Body of pancreas (tissue), 4 donors: ENCODE data around the gene VAX1. TPM values are rescaled to one million over a fixed set of nuclear protein-coding genes. Genes with fewer than 3 reads are reported as not detected.

Experiments
- ATAC-seq: fragments of 150-250 bp; one replicate; pipeline ENCODE4 v1.9.1; 2016
- DNase-seq, 4 donors: peaks; one replicate each; pipeline ENCODE4 v3.0.0-alpha.2; 2019
- H3K27ac ChIP-seq, 4 donors: fragments of 200-600 bp; sonication (generic); 1 replicate in 3 of 4; 2 replicates in 1 of 4; pipeline versions ENCODE4 v1.5.1 to v1.6.1; 2016 to 2019; ENCODE audit warnings: mild to moderate bottlenecking in 1 of 4, mixed read lengths in 1 of 4, moderate library complexity in 1 of 4
- H3K27me3 ChIP-seq, 2 donors: fragments of 200-600 bp; sonication (generic); one replicate each; pipeline ENCODE4 v1.6.0; 2016; ENCODE audit warnings: mild to moderate bottlenecking in 1 of 2
- H3K36me3 ChIP-seq, 2 donors: fragments of 200-600 bp; sonication (generic); replicated peaks in 1 of 2; 2 replicates each; pipeline ENCODE4 v1.5.1; 2016; ENCODE audit warnings: low read depth in 2 of 2; ENCODE audit not compliant: insufficient read depth in 1 of 2
- H3K4me1 ChIP-seq: fragments of 200-600 bp; sonication (generic); one replicate; pipeline ENCODE4 v1.6.0; 2016
- H3K4me3 ChIP-seq, 2 donors: fragments of 200-600 bp; sonication (generic); 1 replicate in 1 of 2; 2 replicates in 1 of 2; pipeline ENCODE4 v1.5.1; 2016 to 2019
- H3K9me3 ChIP-seq, 3 donors: fragments of 200-600 bp; sonication (generic); 1 replicate in 2 of 3; 2 replicates in 1 of 3; pipeline ENCODE4 v1.5.1; 2016
- POLR2A ChIP-seq, 3 donors: fragments of 450-650 bp; IDR thresholded peaks; one replicate each; pipeline ENCODE4 v1.6.1; 2016; ENCODE audit warnings: antibody characterized with exemption in 3 of 3, mild to moderate bottlenecking in 2 of 3
- WGBS, 2 donors: methylation state at CpG; one replicate each; pipeline ENCODE4 v1.1.5; 2017; 5-methylcytosine and 5-hydroxymethylcytosine counted together
- intact Hi-C: fragments of 100-400 bp; cut with DNase I; formaldehyde crosslinking; loops from one replicate; pipeline ENCODE4 v1.15.1; 2023
- total RNA-seq, 2 donors: library from RNA; depleted of rRNA; stranded (reverse); fragments of >200 nt; gene quantifications; one replicate each; pipeline ENCODE4 v1.1.0, GENCODE V29; 2016
- TF ChIP-seq, protein P1 (sequence below), 7 experiments: fragments of 450-650 bp in 4 of 7; fragments of 200-600 bp in 3 of 7; sonication (generic) in 3 of 7; IDR thresholded peaks; one replicate each; pipeline ENCODE4 v1.5.1; 2016 to 2019; ENCODE audit warnings: antibody characterized with exemption in 7 of 7

Gene VAX1
- total RNA-seq, 2 donors from 2014 or later, result not detected

DNA sequence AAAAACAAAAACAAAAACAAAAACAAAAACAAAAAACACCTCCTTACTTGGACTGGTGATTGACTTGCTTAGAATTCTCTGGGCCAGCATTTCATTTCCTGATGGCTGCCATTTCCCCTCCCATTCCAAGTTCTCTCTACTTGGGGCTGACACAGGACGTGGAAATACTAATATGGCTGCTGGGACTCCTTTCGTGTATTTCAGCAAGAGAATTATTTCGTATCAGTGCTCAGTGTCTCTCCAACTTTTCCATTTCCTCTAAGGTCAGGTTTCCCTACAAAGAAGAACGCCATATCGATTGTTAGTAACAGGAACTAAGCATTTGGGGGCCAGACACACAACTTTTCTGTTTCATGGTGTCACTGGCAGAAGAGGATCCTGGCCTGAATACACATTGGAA, 22.5 kb upstream of the VAX1 start:
- TF ChIP-seq, protein P1, sequence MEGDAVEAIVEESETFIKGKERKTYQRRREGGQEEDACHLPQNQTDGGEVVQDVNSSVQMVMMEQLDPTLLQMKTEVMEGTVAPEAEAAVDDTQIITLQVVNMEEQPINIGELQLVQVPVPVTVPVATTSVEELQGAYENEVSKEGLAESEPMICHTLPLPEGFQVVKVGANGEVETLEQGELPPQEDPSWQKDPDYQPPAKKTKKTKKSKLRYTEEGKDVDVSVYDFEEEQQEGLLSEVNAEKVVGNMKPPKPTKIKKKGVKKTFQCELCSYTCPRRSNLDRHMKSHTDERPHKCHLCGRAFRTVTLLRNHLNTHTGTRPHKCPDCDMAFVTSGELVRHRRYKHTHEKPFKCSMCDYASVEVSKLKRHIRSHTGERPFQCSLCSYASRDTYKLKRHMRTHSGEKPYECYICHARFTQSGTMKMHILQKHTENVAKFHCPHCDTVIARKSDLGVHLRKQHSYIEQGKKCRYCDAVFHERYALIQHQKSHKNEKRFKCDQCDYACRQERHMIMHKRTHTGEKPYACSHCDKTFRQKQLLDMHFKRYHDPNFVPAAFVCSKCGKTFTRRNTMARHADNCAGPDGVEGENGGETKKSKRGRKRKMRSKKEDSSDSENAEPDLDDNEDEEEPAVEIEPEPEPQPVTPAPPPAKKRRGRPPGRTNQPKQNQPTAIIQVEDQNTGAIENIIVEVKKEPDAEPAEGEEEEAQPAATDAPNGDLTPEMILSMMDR (IDR thresholded peaks at IDR 0.05), result no peak
- no peak for TF ChIP-seq POLR2A (IDR thresholded peaks at IDR 0.05)
- H3K27ac ChIP-seq, result no peak overlapping the region
- no peak for ATAC-seq
- no peak overlapping the region for H3K4me3 ChIP-seq
- H3K27me3 ChIP-seq, result peaks cover 0 to 54% of the 10 kb centered on the region in 2 donors
- H3K4me1 ChIP-seq, result peaks cover 28% of the 10 kb centered on the region
- intact Hi-C loops, result no loop called here
- 22 to 36% methylated on average over 5 of the region's 5 CpGs for WGBS, 2 donors
- no peaks in the 10 kb centered on the region for H3K9me3 ChIP-seq
- no peak for DNase-seq
- no peaks in the 10 kb centered on the region for H3K36me3 ChIP-seq

DNA sequence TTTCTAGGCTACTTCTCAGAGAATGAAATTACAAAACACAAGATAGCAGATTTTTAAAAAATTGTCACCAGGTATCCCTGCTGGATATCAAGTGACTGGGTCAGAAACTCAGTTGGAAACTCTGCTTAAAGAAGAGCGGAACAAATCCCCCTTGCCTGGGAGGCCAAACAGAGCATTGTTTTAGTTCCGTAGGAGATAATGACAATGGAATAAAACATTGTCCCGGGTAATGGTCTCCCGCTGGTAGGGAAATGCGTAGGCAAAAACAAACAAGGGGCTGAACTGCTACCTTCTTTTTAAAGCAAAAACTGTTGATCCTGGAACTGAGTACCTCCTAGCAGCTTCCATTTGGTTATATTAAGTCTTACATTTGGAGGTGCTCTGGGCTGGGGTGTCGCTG, 21.3 kb upstream of the VAX1 start:
- Histone ChIP-seq H3K4me1 (peaks cover 19% of the 10 kb centered on the region), H3K36me3 (no peaks in the 10 kb centered on the region), H3K9me3 (no peaks in the 10 kb centered on the region), H3K4me3 (no peak overlapping the region), H3K27me3 (peaks cover 0 to 42% of the 10 kb centered on the region in 2 donors), H3K27ac (no peak overlapping the region)
- ATAC-seq, result no peak
- intact Hi-C loops, result no loop called here
- DNase-seq, result no peak
- 17 to 20% methylated on average over 6 of the region's 6 CpGs for whole genome bisulfite sequencing, 2 donors
- TF ChIP-seq, protein P1 (IDR thresholded peaks at IDR 0.05), result no peak
- TF ChIP-seq POLR2A (IDR thresholded peaks at IDR 0.05), result no peak

DNA sequence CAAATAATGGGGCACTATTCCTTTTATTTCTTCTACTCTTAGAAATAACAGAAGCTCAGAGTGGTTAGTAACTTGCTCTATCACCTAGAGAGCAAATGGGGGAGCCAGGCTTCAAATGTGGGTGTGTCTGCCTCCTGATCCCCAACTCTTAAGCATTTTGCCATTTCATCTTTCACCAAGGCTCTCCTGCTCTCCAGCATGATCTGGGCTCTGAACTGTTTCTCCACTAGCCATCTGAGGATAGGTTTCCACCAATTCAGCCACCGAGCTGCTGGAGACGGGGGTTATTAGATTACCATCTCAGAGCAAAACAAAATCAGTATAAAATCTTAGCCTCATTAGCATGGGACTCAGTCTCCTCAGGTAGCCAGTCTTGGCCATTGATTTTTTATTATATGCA, 20.2 kb upstream of the VAX1 start:
- H3K4me3 ChIP-seq, result no peak overlapping the region
- DNase-seq (no peak), ATAC-seq (no peak)
- H3K36me3 ChIP-seq, result no peaks in the 10 kb centered on the region
- no peak overlapping the region for H3K27ac ChIP-seq
- TF ChIP-seq, protein P1 (IDR thresholded peaks at IDR 0.05), result no peak
- TF ChIP-seq POLR2A (IDR thresholded peaks at IDR 0.05), result no peak
- H3K27me3 ChIP-seq, result peaks cover 0 to 35% of the 10 kb centered on the region in 2 donors
- H3K4me1 ChIP-seq, result peaks cover 14% of the 10 kb centered on the region
- H3K9me3 ChIP-seq, result no peaks in the 10 kb centered on the region
- 31 to 43% methylated on average over 2 of the region's 2 CpGs for WGBS, 2 donors
- intact Hi-C loops, result no loop called here

DNA sequence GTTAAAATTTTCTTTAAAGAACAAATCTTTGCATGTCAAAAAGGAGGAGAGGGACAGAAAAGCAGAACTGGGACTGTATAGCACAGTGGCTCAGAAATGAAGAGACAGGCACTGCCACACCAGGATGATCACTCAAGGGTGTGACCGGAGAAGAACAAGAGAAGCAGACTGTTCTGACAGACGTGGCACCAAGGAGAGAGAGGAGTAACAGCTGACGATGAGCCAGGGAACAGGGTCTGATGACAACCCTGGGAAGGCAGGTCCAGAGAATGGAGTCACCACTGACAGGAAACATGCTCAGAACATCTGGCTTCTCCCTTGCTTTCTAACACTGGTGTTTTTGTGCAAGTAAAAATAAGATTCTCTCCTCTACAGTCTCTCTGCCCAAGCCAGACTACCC, 14.6 kb upstream of the VAX1 start:
- WGBS, 2 donors, result 61 to 65% methylated on average over 3 of the region's 3 CpGs
- no peak for TF ChIP-seq POLR2A (IDR thresholded peaks at IDR 0.05)
- TF ChIP-seq, protein P1 (IDR thresholded peaks at IDR 0.05), result no peak
- ATAC-seq (no peak), DNase-seq (no peak)
- Histone ChIP-seq H3K4me1 (no peaks in the 10 kb centered on the region), H3K27ac (no peak overlapping the region), H3K9me3 (no peaks in the 10 kb centered on the region), H3K36me3 (no peaks in the 10 kb centered on the region), H3K27me3 (peaks cover 0 to 8% of the 10 kb centered on the region in 2 donors), H3K4me3 (no peak overlapping the region)
- intact Hi-C loops, result no loop called here

DNA sequence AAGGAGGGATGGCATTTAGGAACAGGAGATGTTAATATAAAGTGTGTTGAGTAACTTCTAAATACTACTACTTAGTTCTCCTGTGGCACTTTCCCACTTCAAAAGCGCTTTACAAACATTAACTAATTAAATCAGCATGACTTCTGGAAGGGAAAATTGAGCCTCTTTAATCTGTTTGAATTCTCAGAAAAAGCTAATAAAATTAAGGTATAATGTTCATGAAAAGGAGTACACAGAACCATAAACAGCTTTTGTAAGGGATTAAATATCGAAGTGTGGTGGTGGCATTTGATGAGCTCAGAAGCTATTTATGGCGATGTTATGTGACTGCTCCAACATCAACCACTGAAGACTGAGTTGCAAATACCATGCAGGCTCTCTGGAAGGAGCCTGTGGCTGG, 10.2 kb upstream of the VAX1 start:
- no peak for TF ChIP-seq POLR2A (IDR thresholded peaks at IDR 0.05)
- TF ChIP-seq, protein P1 (IDR thresholded peaks at IDR 0.05), result no peak
- Histone ChIP-seq H3K4me1 (no peaks in the 10 kb centered on the region), H3K27ac (no peak overlapping the region), H3K27me3 (peaks cover 0 to 4% of the 10 kb centered on the region in 2 donors), H3K9me3 (no peaks in the 10 kb centered on the region), H3K36me3 (no peaks in the 10 kb centered on the region), H3K4me3 (no peak overlapping the region)
- ATAC-seq (no peak), DNase-seq (no peak)
- 71 to 74% methylated on average over 3 of the region's 3 CpGs for WGBS, 2 donors
- intact Hi-C loops, result no loop called here
